ENCODE results near the gene MRTFB. TPM values are rescaled to one million over a fixed set of nuclear protein-coding genes. Genes with fewer than 3 reads are reported as not detected.

Gene MRTFB
- total RNA-seq, 1 experiment from 2014 or later, result 29.8 TPM

DNA sequence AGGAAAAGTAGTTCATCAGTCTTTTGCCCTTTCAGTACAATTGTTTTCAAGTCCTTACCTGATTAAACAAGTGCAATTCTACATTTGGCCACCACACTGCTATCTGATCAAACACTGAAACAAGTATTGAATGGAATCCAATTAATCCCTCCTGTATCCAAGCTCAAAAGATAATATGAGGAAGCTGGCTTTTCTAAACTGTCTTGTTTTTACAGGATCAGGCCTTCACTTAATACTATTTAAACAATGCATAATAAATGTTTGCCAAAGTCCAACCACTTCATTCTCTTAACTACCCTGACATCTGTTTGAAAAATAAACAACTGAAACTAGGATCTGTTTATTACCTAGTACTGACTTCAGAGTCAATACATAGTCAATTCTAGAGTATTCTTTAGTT is 131.6 kb downstream of the MRTFB start:
- TF ChIP-seq EZH2 (IDR thresholded peaks at IDR 0.05; ENCODE audit: borderline replicate concordance, low read depth, low read length, poor library complexity, severe bottlenecking), result no peak
- 0 out of 2 replicates have a peak, but pooled peaks have one; percentile 22 for TF ChIP-seq CTCF (conservative IDR thresholded peaks at IDR 0.05; ENCODE audit: low read depth, low read length)
- intact Hi-C loops (cut with micrococcal nuclease; ENCODE audit: unreplicated experiment), result no loop called here
- POLR2A ChIA-PET (ENCODE audit: low non-redundant PET), result no interaction called here
- no TSS peak for BruUV-seq (replicated peaks)
- Histone ChIP-seq H3K27ac (ENCODE audit: low read depth, low read length, poor library complexity, severe bottlenecking) (no peak overlapping the region), H3K27me3 (replicated peaks; ENCODE audit: insufficient read depth, low read depth, low read length, poor library complexity) (no peaks in the 10 kb centered on the region), H3K4me3 (ENCODE audit: low read depth, low read length, poor library complexity, severe bottlenecking) (no peak overlapping the region), H3K9me3 (ENCODE audit: low read depth, low read length, poor library complexity, severe bottlenecking) (no peaks in the 10 kb centered on the region), H3K36me3 (ENCODE audit: insufficient read depth, low read length, poor library complexity, severe bottlenecking) (no peaks in the 10 kb centered on the region), H3K4me1 (ENCODE audit: insufficient read depth, low read length, poor library complexity, severe bottlenecking) (no peaks in the 10 kb centered on the region)
- no peak for DNase-seq (ENCODE audit: low spot score)
- CTCF ChIA-PET, result no interaction called here

- no peaks in the 10 kb centered on the region for H3K27me3 ChIP-seq (replicated peaks; ENCODE audit: insufficient read depth, low read depth, low read length, poor library complexity)
- intact Hi-C loops (cut with micrococcal nuclease; ENCODE audit: unreplicated experiment), result no loop called here
- H3K36me3 ChIP-seq (ENCODE audit: insufficient read depth, low read length, poor library complexity, severe bottlenecking), result no peaks in the 10 kb centered on the region
- TF ChIP-seq EZH2 (IDR thresholded peaks at IDR 0.05; ENCODE audit: borderline replicate concordance, low read depth, low read length, poor library complexity, severe bottlenecking) (no peak), CTCF (conservative IDR thresholded peaks at IDR 0.05; ENCODE audit: low read depth, low read length) (no peak)
- no peaks in the 10 kb centered on the region for H3K9me3 ChIP-seq (ENCODE audit: low read depth, low read length, poor library complexity, severe bottlenecking)
- CTCF ChIA-PET, result no interaction called here
- H3K4me3 ChIP-seq (ENCODE audit: low read depth, low read length, poor library complexity, severe bottlenecking), result no peak overlapping the region
- no peak for DNase-seq (ENCODE audit: low spot score)
- no peak overlapping the region for H3K27ac ChIP-seq (ENCODE audit: low read depth, low read length, poor library complexity, severe bottlenecking)
- BruUV-seq (replicated peaks), result no TSS peak
- POLR2A ChIA-PET (ENCODE audit: low non-redundant PET), result no interaction called here
- no peaks in the 10 kb centered on the region for H3K4me1 ChIP-seq (ENCODE audit: insufficient read depth, low read length, poor library complexity, severe bottlenecking)
Measured at GRCh38 chr16:14203166-14203565, 132.0 kb downstream of the MRTFB start.

- intact Hi-C loops (cut with micrococcal nuclease; ENCODE audit: unreplicated experiment), result no loop called here
- POLR2A ChIA-PET (ENCODE audit: low non-redundant PET), result no interaction called here
- no TSS peak for BruUV-seq (replicated peaks)
- Histone ChIP-seq H3K27ac (ENCODE audit: low read depth, low read length, poor library complexity, severe bottlenecking) (no peak overlapping the region), H3K4me1 (ENCODE audit: insufficient read depth, low read length, poor library complexity, severe bottlenecking) (no peaks in the 10 kb centered on the region), H3K4me3 (ENCODE audit: low read depth, low read length, poor library complexity, severe bottlenecking) (no peak overlapping the region), H3K9me3 (ENCODE audit: low read depth, low read length, poor library complexity, severe bottlenecking) (no peaks in the 10 kb centered on the region), H3K36me3 (ENCODE audit: insufficient read depth, low read length, poor library complexity, severe bottlenecking) (no peaks in the 10 kb centered on the region), H3K27me3 (replicated peaks; ENCODE audit: insufficient read depth, low read depth, low read length, poor library complexity) (no peaks in the 10 kb centered on the region)
- TF ChIP-seq EZH2 (IDR thresholded peaks at IDR 0.05; ENCODE audit: borderline replicate concordance, low read depth, low read length, poor library complexity, severe bottlenecking), result no peak
- no peak for DNase-seq (ENCODE audit: low spot score)
- CTCF ChIA-PET, result no interaction called here
Measured at GRCh38 chr16:14205666-14206065, 134.5 kb downstream of the MRTFB start.

DNA sequence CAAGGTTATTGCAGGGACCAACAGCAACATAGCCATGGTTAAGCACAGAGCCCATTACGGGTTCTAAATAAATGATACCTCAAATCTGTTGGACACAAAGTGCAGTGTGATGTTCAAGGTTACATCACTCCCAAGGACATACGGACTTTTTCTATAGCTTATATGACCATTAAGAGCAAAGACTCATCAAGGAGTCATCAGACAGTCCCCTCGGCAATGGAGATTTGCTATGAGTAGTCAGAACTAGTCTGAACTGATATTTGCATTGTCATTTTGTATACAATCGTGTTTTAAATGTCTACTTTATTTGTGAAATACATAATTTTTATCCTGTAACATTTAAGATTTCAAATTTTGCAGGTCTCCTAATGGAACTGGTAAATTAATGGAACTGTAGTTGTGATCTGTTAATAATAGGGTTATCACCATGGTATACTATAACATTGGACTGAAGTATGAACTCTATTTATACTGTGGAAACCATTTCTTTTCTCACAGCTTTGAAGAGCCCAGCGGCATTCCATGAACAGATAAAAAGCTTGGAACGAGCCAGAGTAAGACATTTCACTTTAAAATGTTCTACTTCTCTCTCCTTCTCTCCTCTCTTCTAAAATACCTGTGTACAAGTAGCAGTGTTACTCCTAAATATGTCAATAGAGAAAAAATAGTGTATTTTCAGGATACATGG is 140.9 kb downstream of the MRTFB start:
- CTCF ChIA-PET, result no interaction called here

More for the DNA sequence above, 140.9 kb downstream of the MRTFB start:
- no TSS peak for BruUV-seq (replicated peaks)
- intact Hi-C loops (cut with micrococcal nuclease; ENCODE audit: unreplicated experiment), result no loop called here
- Histone ChIP-seq H3K36me3 (ENCODE audit: insufficient read depth, low read length, poor library complexity, severe bottlenecking) (no peaks in the 10 kb centered on the region), H3K9me3 (ENCODE audit: low read depth, low read length, poor library complexity, severe bottlenecking) (no peaks in the 10 kb centered on the region), H3K4me3 (ENCODE audit: low read depth, low read length, poor library complexity, severe bottlenecking) (no peak overlapping the region), H3K27ac (ENCODE audit: low read depth, low read length, poor library complexity, severe bottlenecking) (no peak overlapping the region), H3K4me1 (ENCODE audit: insufficient read depth, low read length, poor library complexity, severe bottlenecking) (no peaks in the 10 kb centered on the region), H3K27me3 (replicated peaks; ENCODE audit: insufficient read depth, low read depth, low read length, poor library complexity) (no peaks in the 10 kb centered on the region)
- POLR2A ChIA-PET (ENCODE audit: low non-redundant PET), result no interaction called here
- no peak for DNase-seq (ENCODE audit: low spot score)
- TF ChIP-seq CTCF (conservative IDR thresholded peaks at IDR 0.05; ENCODE audit: low read depth, low read length) (no peak), EZH2 (IDR thresholded peaks at IDR 0.05; ENCODE audit: borderline replicate concordance, low read depth, low read length, poor library complexity, severe bottlenecking) (no peak)
